HG03025 (cell line): ENCODE results near the gene HYDIN.

ENCODE experiments used
- ATAC-seq: cut with Tn5 transposase; IDR thresholded peaks from one replicate; pipeline ENCODE4 v1.9.1; 2021; ENCODE audit warnings: mild to moderate bottlenecking, moderate library complexity; ENCODE audit not compliant: unreplicated experiment, low FRiP score

Gene HYDIN

GRCh38 chr16:70795296-70795912 is 435.1 kb downstream of the HYDIN start:
- no peak for ATAC-seq

- ATAC-seq, result no peak
Measured at GRCh38 chr16:70793851-70794502, 436.5 kb downstream of the HYDIN start.

DNA sequence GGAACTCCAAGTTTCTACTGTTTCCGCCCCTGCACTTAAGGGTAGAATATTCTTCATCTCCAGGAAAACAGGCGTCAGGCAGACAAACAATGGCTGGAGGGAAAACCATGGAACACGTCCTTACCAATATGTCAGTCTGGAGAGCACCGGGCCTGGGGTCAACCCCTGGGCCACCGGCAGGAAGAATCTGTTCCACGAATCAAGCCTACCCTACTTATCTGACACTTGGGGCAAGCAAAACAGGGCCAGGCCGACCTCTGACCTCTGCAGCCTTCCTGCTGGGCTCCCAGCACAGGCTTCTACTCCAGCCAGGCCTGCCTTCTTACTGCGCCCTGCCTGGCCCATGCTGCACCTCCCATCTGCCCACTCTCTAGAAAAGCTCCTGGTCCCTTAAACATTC is 439.7 kb downstream of the HYDIN start:
- no peak for ATAC-seq

GRCh38 chr16:70789595-70790447 is 440.7 kb downstream of the HYDIN start:
- no peak for ATAC-seq

DNA sequence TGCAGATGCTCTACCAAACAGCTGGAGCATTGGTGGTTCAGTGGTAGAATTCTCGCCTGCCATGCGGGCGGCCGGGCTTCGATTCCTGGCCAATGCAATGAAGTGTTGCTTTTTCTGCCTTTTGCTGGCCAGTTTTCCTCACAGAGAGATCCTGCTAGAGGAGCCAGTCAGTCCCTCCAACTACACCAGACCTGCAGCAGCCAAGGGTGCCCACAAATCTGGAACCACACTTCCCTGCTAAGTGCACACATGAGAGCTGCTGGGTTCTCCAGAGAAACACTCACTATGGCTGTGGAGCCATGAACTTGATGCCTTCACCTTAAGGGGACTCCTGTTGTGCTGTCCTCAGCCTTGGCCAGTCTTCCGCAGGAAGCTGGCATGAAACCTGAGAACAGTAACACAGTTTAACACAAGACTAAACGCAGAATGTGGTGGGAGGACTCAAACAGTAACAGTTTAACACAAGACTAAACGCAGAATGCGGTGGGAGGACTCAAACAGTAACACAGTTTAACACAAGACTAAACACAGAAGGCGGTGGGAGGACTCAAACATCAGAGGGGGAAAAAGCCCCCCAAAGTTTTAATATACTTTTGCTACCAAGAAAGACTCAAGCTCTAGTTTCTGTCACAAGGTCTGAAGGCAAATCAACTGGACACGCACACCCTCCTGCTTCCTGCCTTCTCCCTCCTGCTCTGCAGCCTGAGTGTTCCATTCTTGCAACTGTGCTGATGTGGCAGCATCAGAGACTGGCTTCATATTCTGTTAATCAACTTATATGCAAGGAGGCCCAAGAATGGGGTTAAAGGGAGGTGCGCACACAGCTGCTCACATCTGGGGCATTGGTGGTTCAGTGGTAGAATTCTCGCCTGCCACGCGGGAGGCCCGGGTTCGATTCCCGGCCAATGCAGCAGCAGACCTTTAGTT is 441.6 kb downstream of the HYDIN start:
- ATAC-seq, result no peak

- no peak for ATAC-seq
Measured at GRCh38 chr16:70786020-70786755, 444.3 kb downstream of the HYDIN start.

DNA sequence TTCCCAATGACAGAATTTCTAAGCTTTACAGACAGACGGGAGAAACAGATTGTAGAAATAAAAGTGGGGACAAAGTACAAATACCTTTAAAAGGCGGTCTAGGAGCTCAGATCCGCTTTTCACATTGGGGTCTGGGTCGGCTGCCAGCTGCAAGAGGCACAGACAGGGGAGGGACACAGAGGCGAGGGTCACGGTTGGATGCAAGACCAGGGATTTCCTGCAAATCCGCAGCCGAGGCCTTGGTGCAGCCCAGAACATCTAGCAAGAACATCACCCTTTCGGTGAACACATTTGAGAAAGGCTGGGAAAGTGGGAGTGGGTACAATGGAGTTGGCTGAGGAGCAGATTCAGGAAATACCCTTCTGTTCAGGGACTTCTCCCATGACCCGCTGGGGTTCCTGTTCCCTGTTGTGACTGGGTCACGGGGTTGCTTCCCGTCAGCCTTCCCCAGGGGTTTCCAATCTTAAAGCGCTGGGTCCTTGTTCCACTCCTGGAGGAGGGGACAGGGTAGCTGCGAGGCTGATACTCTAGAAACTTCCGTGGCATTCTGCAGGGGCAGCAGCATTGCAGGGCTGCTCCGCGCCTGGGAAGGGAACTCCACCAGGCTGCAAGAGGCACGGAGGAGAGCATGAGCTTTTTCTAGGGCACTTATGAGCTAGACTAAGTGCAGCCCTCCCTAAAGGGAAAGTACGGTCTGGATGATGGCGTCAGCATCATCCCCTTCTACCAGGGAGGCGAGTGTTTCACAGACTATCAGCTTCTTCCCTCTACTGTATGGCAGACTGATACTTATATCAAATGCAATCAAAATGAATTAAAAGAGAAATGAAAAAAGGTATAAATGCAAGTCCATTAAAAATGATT is 445.6 kb downstream of the HYDIN start:
- ATAC-seq, result no peak

GRCh38 chr16:70782237-70782636 is 448.3 kb downstream of the HYDIN start:
- ATAC-seq, result no peak

DNA sequence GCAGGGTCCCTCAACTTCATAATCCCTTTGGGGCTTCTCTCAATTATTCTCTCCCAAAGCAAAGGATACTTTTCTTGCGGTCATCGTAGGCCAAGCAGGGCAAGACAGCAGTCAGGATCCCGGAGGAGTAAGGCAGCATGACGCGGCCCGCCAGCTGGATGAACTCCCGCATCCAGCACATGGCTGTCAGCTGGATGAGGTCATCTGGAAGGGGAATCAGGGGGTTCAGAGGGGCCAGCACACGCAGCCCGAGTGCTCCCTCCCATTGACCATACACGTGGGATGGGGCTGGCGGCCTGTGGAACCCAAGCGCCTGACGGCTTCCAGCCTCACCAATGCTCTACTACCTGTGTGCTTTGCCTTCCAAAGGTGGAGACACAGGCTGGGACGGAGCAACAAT is 448.7 kb downstream of the HYDIN start:
- ATAC-seq, result no peak

- ATAC-seq, result no peak
Measured at GRCh38 chr16:70780546-70780945, 450.0 kb downstream of the HYDIN start.

DNA sequence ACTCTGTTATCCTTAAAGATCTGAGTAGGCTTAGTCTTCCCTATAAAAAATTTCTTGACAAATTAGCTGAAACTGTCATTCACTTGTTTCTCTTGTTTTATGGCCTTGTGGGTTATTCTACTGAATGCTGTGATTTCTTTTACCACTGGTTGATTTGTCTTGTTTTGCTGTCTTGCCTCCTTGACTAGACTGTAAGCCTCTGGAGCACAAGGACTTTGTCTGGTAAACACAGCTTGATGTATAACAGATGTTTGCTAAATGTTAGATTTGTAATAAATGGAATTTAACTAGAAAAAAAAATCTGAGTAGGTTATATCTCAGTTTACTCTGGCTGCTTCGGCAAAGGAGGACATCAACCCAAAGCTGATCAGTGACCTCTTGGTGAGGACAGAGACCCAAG is 451.2 kb downstream of the HYDIN start:
- no peak for ATAC-seq

DNA sequence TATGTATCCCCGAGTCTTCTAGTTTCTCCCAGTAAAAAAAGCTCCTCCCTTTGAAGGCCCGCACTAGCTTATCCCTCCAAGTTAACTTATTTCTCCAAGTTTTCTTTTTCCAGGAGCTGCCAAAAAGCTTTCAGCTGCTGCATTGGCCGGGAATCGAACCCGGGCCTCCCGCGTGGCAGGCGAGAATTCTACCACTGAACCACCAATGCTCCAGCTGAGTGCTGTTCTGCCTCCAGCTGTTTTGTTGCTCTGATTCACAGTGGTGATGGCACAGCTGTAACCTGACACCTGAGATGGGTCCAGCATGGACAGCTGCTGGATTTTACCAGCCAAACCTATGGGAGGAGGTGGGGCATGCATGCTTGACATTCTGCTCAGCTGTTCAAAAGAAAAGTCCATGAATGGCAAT is 451.6 kb downstream of the HYDIN start:
- ATAC-seq, result no peak

DNA sequence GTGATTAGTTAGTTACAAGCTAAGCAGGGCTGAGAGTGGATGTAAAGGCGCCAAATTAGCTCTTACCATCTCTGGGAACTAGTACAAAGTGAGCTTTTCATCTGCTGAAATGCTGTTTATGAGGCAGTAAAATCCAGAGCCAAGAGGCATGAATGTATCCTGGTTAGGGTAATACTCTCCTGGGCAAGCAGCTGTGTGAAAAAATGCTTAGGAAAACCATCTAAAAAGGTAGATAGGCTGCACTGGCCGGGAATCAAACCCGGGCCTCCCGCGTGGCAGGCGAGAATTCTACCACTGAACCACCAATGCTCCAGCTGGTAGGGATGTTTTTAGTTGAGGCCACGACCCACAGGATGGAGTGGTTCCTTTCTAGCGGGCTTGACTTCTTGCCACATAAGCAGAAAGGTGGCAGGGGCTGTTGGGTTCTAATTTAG is 452.5 kb downstream of the HYDIN start:
- no peak for ATAC-seq

- no peak for ATAC-seq
Measured at GRCh38 chr16:70777496-70777895, 453.0 kb downstream of the HYDIN start.

DNA sequence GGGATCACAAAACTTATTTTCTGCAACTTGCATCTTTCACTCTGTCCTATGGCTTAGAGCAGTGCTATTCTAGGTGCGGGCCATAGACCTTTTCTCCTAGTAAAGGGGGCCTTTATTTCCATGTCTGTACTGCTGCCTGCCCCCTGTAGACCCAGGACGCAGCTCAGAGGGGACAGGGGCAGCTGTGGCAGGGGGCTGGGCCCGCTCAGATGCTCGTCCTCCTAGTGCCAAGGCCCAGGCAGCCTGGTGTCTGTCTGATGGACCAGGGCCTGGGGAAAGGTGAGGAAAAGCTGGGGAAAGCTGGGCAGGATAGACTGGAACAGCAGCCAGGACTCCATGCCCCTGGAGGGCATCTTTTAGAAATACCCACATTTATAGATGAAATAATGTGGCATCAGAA is 455.1 kb downstream of the HYDIN start:
- ATAC-seq, result no peak

GRCh38 chr16:70774261-70774660 is 456.3 kb downstream of the HYDIN start:
- ATAC-seq, result no peak

DNA sequence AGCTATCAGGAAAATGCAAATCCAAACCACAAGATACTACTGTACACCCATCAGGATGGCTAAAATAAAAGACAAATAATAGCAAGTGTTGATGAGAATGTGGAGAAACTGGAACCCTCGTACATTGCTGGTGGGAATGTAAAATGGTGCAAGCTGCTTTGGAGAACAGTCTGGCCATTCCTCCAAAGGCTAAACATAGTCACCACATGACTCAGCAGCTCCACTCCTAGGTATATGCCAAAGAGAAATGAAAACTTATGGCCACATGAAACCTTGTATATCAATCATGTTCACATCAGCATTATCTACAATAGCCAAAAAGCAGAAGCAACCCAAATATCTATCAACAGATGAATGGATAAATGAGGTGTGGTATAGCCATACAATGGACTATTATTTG is 458.0 kb downstream of the HYDIN start:
- no peak for ATAC-seq

GRCh38 chr16:70770626-70771552 is 459.6 kb downstream of the HYDIN start:
- ATAC-seq, result no peak
